GM13976 (cell line): ENCODE data around the gene A3GALT2.

Experiments used
- DNase-seq: peaks from one replicate; pipeline ENCODE4 v3.0.0; 2012; ENCODE audit warnings: low spot score
- CTCF ChIP-seq: IDR thresholded peaks from 2 replicates; pipeline ENCODE4 v1.5.1; 2012; ENCODE audit warnings: borderline replicate concordance, mild to moderate bottlenecking; ENCODE audit not compliant: insufficient read depth; ENCODE audit errors: extremely low read depth, missing control alignments, control extremely low read depth
- in situ Hi-C: fragments of 300-500 bp; cut with MboI; formaldehyde crosslinking; loops from one replicate; pipeline ENCODE4 v1.12.0; 2022; ENCODE audit warnings: low sequenced_read_pairs, mixed read lengths, inconsistent platforms; ENCODE audit not compliant: unreplicated experiment

A3GALT2 gene

DNA sequence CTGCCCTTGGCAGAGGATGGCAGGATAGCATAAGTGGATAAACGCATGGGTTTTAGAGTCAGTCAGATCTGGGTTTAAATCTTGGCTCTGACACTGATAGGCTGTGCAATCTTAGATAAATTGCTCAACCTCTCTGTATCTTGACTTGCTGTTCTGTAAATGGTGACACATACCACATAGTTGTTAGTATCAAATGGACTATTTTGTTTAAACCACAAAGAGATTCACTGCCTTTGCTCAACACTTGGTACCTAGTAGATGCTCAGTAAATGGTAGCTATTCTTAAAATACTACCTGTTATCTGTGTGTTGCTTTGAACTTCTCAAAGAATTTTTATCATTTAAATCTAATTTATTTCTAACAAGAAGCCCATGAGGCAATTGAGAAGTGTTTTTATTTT is 39.5 kb upstream of the A3GALT2 start:
- in situ Hi-C loops: no loop called here
- no peak for DNase-seq
- no peak for TF ChIP-seq CTCF

DNA sequence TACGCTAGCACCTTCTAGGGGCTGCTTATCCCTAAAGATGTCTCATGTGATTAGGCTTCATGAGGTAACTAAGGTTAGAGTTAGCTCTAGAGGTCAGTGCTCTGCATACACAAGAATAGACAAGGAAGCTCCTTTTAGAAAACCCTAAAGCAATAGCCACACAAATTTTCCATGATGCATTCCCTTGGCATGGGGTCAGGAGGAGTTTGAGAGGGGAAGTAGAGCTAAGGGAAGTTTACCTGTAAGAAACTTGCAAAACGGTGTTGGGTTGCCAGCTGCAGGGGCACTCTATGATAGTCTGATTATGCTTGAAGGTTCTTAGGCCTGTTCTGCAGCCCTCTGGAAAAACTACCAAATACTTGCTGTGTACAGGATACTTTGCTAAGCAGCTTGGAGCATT is 39.0 kb upstream of the A3GALT2 start:
- no peak for TF ChIP-seq CTCF
- no peak for DNase-seq
- in situ Hi-C loops: no loop called here

DNA sequence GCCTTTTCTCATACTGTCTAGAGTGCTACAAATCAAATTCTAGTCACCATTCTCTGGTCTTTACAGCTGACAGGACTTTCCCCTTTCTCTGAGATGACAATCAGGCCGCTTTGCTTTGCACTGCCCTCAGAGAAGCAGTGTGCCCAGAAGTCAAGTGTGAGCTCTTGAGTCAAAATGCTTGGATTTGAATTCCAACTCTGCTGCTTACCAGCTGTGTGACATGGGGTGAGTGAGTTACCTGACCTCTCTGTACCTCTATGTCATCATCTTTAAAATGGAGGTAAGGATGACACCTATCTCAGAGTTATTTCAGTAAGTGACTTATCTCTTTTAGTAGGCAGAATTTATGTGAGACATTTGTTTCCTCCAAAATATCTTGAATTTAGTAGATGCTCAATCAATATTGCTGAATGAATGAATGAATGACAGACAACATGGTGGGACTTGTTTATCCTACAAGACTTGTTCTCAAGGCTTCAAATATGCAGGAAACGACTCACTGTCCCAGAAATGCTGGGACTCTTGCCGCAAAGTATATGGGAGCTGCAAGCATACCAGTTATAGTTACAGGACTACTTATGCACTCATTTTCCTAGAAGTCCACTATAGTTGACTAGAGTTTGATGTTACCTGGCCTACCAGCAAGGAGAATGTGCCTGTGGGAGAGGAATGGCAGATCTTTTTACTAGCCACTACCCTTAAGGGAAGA is 38.1 kb upstream of the A3GALT2 start:
- in situ Hi-C loops: no loop called here
- DNase-seq: no peak
- TF ChIP-seq CTCF: no peak

DNA sequence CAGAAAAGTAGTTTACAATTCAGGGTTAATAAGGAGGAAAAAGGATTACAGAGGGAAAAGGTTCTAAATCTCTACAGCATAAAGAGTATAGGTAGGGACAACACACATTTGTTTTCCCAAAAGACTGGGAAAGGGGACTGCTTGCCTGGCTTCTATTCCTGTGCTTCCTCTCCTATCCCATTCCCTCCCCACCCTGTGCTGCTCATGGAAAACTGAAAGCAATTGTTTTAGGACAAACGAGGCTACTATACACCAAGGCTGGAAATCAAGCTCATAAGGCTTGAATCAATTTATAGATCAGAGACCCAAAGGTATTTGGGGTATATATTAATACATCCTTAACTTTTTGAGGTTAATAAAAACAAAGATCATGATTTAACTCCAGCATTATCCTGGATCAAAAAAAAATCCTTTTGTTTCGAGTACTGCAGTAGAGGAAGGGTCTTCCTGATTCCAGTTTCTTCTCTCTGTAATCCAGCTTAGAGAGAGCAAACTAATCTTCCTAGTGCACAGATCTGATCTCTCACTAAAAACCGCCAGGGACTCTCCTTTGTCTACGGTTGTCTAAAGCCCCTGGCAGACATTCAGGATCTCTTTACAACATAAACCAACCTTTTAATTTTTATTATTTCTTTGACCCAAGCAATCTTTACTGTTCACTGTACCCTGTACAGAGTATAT is 37.4 kb upstream of the A3GALT2 start:
- TF ChIP-seq CTCF: no peak
- in situ Hi-C loops: no loop called here

GRCh38 chr1:33357099-33357498 is 36.2 kb upstream of the A3GALT2 start:
- DNase-seq: no peak
- no peak for TF ChIP-seq CTCF
- in situ Hi-C loops: no loop called here

More for the DNA sequence above, 37.4 kb upstream of the A3GALT2 start:
- no peak for DNase-seq

DNA sequence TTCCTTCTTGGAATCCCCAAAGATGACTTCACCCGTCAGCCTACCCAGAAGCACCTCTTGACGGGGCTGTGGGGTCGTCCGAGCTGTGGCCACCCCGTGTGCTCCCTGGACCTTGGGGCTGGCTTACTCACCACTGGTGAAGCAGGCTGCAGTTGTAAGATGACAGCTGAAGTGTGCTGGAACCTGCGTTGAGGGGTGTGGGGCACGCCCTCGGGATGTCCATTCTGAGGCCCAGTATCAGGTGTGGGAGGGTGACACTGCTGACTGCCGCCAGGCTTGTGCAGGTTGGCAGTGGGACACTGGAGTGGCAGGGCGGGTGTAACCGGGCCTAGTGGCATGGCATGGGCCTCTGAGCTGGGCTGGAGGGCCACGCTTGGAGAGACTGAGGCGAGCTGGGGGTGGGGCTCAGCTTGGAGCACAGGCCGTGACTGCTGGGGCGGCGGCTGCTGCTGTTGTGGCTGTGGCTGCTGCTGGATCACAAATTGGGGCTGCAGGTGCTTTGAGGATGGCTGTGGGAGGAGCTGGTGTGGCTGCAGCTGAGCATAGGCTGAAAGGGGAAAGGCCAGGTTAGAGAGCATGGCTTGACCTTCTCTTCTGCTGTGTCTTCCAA is 33.9 kb upstream of the A3GALT2 start:
- no peak for DNase-seq
- in situ Hi-C loops: no loop called here
- TF ChIP-seq CTCF: no peak

- DNase-seq: no peak
- in situ Hi-C loops: no loop called here
- TF ChIP-seq CTCF: no peak
Observed at GRCh38 chr1:33353531-33353930, 32.6 kb upstream of the A3GALT2 start.
